Loucy (cell line): ENCODE results near the gene SLC12A4.

Source experiments
- H2AFZ ChIP-seq: fragments of 200-600 bp; sonication (generic); 2 replicates; pipeline ENCODE4 v1.6.0; 2016; ENCODE audit warnings: antibody characterized with exemption, mild to moderate bottlenecking, low read length, moderate library complexity
- H3F3A ChIP-seq: fragments of 200-600 bp; 2 replicates; pipeline ENCODE4 v1.6.0; 2016; ENCODE audit warnings: antibody characterized with exemption, low read depth, mild to moderate bottlenecking
- H3K27me3 ChIP-seq: fragments of 200-600 bp; sonication (generic); 2 replicates; pipeline ENCODE4 v1.6.1; 2014; ENCODE audit warnings: low read length, mild to moderate bottlenecking; ENCODE audit not compliant: insufficient read depth, poor library complexity, severe bottlenecking
- H3K36me3 ChIP-seq: fragments of 200-600 bp; sonication (generic); 2 replicates; pipeline ENCODE4 v1.6.1; 2016; ENCODE audit warnings: low read length; ENCODE audit not compliant: insufficient read depth
- H3K4me1 ChIP-seq: fragments of 200-600 bp; sonication (generic); 2 replicates; pipeline ENCODE4 v1.5.1; 2014; ENCODE audit warnings: low read length, mild to moderate bottlenecking; ENCODE audit not compliant: insufficient read depth, poor library complexity, severe bottlenecking
- H3K4me2 ChIP-seq: fragments of 200-600 bp; sonication (generic); 2 replicates; pipeline ENCODE4 v1.6.0; 2014; ENCODE audit warnings: antibody characterized with exemption, low read length, low read depth, mild to moderate bottlenecking; ENCODE audit not compliant: poor library complexity, severe bottlenecking
- H3K4me3 ChIP-seq: fragments of 200-600 bp; sonication (generic); 2 replicates; pipeline ENCODE4 v1.5.1; 2014; ENCODE audit warnings: low read length, mild to moderate bottlenecking, mixed read lengths; ENCODE audit not compliant: poor library complexity, severe bottlenecking
- H3K79me2 ChIP-seq: fragments of 200-600 bp; sonication (generic); 2 replicates; pipeline ENCODE4 v1.6.1; 2014; ENCODE audit warnings: low read length; ENCODE audit not compliant: insufficient read depth
- H3K9ac ChIP-seq: fragments of 200-600 bp; sonication (generic); 2 replicates; pipeline ENCODE4 v1.6.0; 2014; ENCODE audit warnings: mild to moderate bottlenecking, low read depth, low read length, moderate library complexity; ENCODE audit not compliant: poor library complexity, severe bottlenecking
- H3K9me2 ChIP-seq: fragments of 200-600 bp; sonication (generic); replicated peaks from 2 replicates; pipeline ENCODE4 v1.6.1; 2016; ENCODE audit warnings: low read depth, low read length, mixed read lengths
- H3K9me3 ChIP-seq: fragments of 200-600 bp; sonication (generic); 2 replicates; pipeline ENCODE4 v1.6.1; 2014; ENCODE audit warnings: mild to moderate bottlenecking, antibody characterized with exemption, low read length, low read depth; ENCODE audit not compliant: insufficient read depth
- H4K20me1 ChIP-seq: fragments of 200-600 bp; sonication (generic); 2 replicates; pipeline ENCODE4 v1.6.0; 2014; ENCODE audit warnings: antibody characterized with exemption, low read length, mild to moderate bottlenecking; ENCODE audit not compliant: insufficient read depth, poor library complexity, severe bottlenecking
- CTCF ChIP-seq: fragments of 200-600 bp; sonication (generic); conservative IDR thresholded peaks from 2 replicates; pipeline ENCODE4 v1.5.1; 2014; ENCODE audit warnings: mild to moderate bottlenecking, antibody characterized with exemption, low read length
- EZH2phosphoT487 ChIP-seq: fragments of 200-600 bp; IDR thresholded peaks from 2 replicates; pipeline ENCODE4 v1.6.1; 2018; ENCODE audit warnings: antibody characterized with exemption, mild to moderate bottlenecking, moderate library complexity, borderline replicate concordance

The SLC12A4 gene

DNA sequence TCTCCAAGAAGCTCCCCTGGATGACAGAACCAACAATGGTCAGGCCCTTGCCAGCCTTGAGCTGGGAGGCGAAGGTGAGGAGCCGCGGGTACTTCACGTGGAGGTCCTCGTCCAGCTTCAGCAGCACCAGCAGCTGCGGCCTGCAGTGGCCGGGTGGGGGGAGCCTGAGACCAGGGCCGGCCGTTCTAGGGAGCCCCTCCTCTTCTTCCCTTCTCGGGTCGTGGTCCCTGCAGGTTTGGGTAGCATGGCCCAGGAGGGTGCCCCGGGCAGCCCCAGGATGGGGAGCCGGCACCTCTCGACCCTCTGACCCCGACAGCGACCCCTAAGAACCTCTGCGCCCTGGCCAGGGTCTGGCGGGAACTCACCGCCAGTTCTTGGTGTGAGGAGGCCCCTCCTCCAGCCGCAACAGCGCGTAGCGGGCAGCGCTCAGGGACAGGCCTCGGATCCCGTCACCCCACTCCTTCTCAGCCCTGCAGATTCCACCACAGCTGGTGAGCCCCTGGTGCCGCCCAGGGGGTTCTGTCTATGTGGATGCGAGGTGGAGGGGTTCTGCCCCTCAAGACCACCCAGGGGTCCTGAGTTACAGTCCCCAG, 21.4 kb downstream of the SLC12A4 start:
- no peaks in the 10 kb centered on the region for H3K27me3 ChIP-seq
- no peaks in the 10 kb centered on the region for H3K79me2 ChIP-seq
- no peak overlapping the region for H3K4me3 ChIP-seq
- H3K36me3 ChIP-seq = no peaks in the 10 kb centered on the region
- no peak overlapping the region for H3K4me2 ChIP-seq
- no peaks in the 10 kb centered on the region for H4K20me1 ChIP-seq
- H3K9me2 ChIP-seq = no peaks in the 10 kb centered on the region
- H3K9me3 ChIP-seq = no peaks in the 10 kb centered on the region
- H2AFZ ChIP-seq = no peak overlapping the region
- TF ChIP-seq CTCF (no peak), EZH2phosphoT487 (no peak)
- H3K9ac ChIP-seq = no peak overlapping the region
- no peaks in the 10 kb centered on the region for H3K4me1 ChIP-seq
- H3F3A ChIP-seq = no peaks in the 10 kb centered on the region

DNA sequence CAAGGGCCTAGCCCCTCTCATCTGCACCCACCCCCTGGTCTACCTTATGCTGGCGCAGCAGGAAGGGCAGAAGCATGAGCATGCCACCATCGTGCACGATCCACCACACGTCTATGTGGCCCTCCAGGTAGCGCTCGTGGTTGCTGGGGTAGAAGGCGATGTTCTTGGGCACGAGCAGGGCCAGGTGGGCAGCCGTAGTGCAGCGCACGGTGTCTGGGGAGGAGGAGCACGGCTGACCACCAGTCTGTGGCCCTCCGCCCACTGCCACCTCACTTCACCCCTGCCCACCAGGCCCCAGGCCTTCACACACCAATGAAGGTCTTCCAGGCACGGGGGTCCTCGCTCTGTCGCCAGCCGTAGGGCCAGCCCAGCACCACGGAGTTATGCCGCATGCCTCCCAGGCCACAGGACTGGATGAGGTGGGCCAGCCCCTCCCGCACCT, 22.3 kb downstream of the SLC12A4 start:
- Histone ChIP-seq H3K4me3 (no peak overlapping the region), H3K27me3 (no peaks in the 10 kb centered on the region), H3K36me3 (no peaks in the 10 kb centered on the region), H3K79me2 (no peaks in the 10 kb centered on the region), H2AFZ (no peak overlapping the region), H3K9me2 (no peaks in the 10 kb centered on the region), H3K9ac (no peak overlapping the region), H3F3A (no peaks in the 10 kb centered on the region), H3K4me2 (no peak overlapping the region), H3K9me3 (no peaks in the 10 kb centered on the region), H4K20me1 (no peaks in the 10 kb centered on the region), H3K4me1 (peaks cover 9% of the 10 kb centered on the region)
- no peak for TF ChIP-seq EZH2phosphoT487
- TF ChIP-seq CTCF = no peak

- Histone ChIP-seq H3K36me3 (no peaks in the 10 kb centered on the region), H2AFZ (no peak overlapping the region)
These were observed 23.0 kb downstream of the SLC12A4 start for GRCh38 chr16:67945392-67945933.

More at GRCh38 chr16:67945392-67945933, 23.0 kb downstream of the SLC12A4 start:
- H3F3A ChIP-seq = no peaks in the 10 kb centered on the region; the same call in 1 of the 2 replicates
- H3K27me3 ChIP-seq = no peaks in the 10 kb centered on the region
- TF ChIP-seq EZH2phosphoT487 = no peak
- no peak for TF ChIP-seq CTCF
- peaks cover 9% of the 10 kb centered on the region for H3K4me1 ChIP-seq
- no peak overlapping the region for H3K4me2 ChIP-seq
- H3K9me3 ChIP-seq = no peaks in the 10 kb centered on the region
- no peak overlapping the region for H3K9ac ChIP-seq
- no peaks in the 10 kb centered on the region for H3K79me2 ChIP-seq
- no peak overlapping the region for H3K4me3 ChIP-seq
- H3K9me2 ChIP-seq = no peaks in the 10 kb centered on the region
- no peaks in the 10 kb centered on the region for H4K20me1 ChIP-seq
